ENCODE measurements around the gene REG1A.

REG1A gene

GRCh38 chr2:79120194-79120713 is at the start of gene REG1A:
REG1A (plus strand) TSS chr2:79120488; CDS start chr2:79120862, 374 bp downstream.
- no peak for TF ChIP-seq CTCF (conservative IDR thresholded peaks at IDR 0.05; ENCODE audit: control insufficient read depth, insufficient read depth, low read depth, low read length)
- DNase-seq (ENCODE audit: low read depth), result no peak

DNA sequence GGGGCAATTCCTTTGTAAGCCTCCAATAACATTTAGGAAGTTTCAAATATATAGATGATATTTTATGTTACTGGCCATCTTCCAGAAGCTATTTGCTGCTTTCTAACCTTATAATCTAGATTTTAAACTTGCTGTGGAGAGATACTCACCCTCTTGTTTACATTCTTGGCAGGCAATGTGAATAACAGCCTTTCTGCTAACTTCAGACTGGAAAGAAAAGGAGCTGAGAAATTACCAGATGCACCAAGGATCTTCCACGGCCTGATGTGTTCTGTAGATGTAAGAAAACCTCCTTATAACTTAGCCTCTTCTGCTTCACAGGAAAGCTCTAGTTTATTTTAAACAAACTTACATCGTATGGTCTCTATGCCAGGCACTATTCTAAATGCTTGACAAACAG is 49.2 kb upstream of the REG1A start:
- no peak for DNase-seq (ENCODE audit: low read depth)
- TF ChIP-seq CTCF (conservative IDR thresholded peaks at IDR 0.05; ENCODE audit: control insufficient read depth, insufficient read depth, low read depth, low read length), result no peak
- no peak overlapping the region for H3K4me3 ChIP-seq (ENCODE audit: control insufficient read depth, low read depth, low read length)

More at GRCh38 chr2:79120194-79120713, at the start of gene REG1A:
- no peak within 1 kb of the TSS for H3K4me3 ChIP-seq (ENCODE audit: control insufficient read depth, low read depth, low read length)

- no peak for TF ChIP-seq CTCF (conservative IDR thresholded peaks at IDR 0.05; ENCODE audit: control insufficient read depth, insufficient read depth, low read depth, low read length)
- no peak overlapping the region for H3K4me3 ChIP-seq (ENCODE audit: control insufficient read depth, low read depth, low read length)
- no peak for DNase-seq (ENCODE audit: low read depth)
Observed at GRCh38 chr2:79082987-79083386, 37.3 kb upstream of the REG1A start.

DNA sequence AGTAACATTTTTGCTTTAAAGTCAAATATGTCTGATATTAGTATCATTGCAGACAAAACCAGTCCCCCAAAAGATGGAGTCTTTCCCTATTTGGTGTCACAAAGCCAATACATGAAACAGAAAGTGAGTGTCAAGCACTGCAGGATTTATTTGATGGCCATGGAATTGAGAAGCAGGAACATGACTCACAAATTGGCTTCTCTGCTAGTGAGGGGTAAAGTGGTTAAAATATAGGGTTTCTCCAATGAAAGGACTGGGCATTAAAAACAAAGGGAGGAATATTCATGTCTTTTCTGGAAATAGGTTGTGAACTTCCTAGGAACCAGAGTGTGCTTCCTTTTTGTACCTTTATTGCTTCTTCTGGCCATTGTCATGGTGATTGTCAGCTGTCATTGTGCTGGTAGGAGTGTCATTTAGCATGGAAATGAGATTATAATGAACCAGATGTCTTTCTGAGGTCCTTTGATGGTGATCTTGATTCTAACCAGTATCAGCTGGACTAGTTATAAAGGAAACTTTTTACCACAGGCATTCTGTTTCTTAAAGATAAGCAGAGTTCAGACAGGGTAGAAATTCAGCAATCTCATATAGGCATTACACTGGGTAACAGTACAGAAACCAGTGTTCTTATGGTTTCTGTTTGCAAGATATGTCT is 36.6 kb upstream of the REG1A start:
- TF ChIP-seq CTCF (conservative IDR thresholded peaks at IDR 0.05; ENCODE audit: control insufficient read depth, insufficient read depth, low read depth, low read length), result no peak
- no peak for DNase-seq (ENCODE audit: low read depth)
- no peak overlapping the region for H3K4me3 ChIP-seq (ENCODE audit: control insufficient read depth, low read depth, low read length)

DNA sequence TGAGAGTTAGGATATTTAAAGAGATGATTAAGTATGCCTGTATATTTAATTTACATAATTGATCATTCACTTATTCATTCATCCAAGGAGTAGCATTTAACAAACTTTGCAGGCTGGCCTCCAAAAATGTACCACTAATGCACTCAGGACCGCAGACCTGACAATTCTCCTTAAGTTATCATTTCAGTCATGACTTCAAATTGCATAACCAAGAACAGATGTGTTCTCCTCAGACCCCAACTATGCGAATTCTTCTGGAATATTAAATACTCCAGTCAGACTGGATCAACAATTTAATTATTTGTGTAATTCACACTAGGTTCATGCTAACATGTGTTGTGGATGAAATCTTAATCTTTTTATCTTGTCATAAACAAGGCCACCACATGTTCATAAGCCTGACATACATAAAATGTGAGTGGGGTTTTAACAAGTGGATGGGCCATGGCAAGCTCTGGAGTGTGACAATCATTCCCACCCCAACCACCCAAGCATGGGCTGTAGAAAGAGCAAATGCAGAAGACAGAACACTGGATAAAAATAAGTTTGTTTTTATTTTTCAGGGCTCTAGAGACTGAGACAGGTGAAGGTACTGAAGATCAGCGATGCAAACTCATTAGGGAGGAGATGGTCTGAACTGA is 35.7 kb upstream of the REG1A start:
- no peak overlapping the region for H3K4me3 ChIP-seq (ENCODE audit: control insufficient read depth, low read depth, low read length)
- no peak for DNase-seq (ENCODE audit: low read depth)
- no peak for TF ChIP-seq CTCF (conservative IDR thresholded peaks at IDR 0.05; ENCODE audit: control insufficient read depth, insufficient read depth, low read depth, low read length)

GRCh38 chr2:79085382-79085781 is 34.9 kb upstream of the REG1A start:
- H3K4me3 ChIP-seq (ENCODE audit: control insufficient read depth, low read depth, low read length), result no peak overlapping the region
- DNase-seq (ENCODE audit: low read depth), result no peak
- TF ChIP-seq CTCF (conservative IDR thresholded peaks at IDR 0.05; ENCODE audit: control insufficient read depth, insufficient read depth, low read depth, low read length), result no peak
